GM19397 (cell line): Measurements from ENCODE around the gene GIN1.

Source experiments
- ATAC-seq: cut with Tn5 transposase; IDR thresholded peaks from one replicate; pipeline ENCODE4 v1.9.1; 2021; ENCODE audit warnings: mild to moderate bottlenecking, moderate library complexity; ENCODE audit not compliant: unreplicated experiment

Gene GIN1

DNA sequence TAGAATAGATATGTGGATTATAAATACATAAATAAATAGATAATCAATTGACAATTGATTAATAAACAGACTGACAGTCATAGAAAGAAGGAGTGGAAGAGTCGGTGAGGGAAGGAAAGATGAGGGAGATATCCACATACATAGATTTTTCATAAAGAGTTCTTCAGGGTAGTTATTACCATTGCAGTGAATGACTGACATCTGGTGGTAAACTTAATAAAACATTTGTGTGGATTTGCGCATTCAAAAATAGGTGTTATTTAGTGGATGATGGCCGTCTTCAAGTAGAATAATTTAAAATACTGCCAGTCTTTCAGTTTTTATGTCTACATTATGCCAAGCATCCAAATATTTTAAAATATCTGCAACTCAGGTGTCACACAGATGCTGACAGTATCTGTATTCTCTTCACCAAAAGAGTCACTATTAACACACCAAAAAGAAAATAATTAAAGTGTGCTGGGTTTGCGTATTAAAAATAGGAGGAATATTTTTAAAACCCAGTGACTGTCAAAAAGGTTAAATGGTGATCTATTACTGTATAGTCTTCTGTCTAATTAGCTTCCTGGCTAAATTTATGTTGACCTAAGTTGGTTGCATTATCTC, 78.8 kb downstream of the GIN1 start:
- no peak for ATAC-seq

GRCh38 chr5:103037673-103038455, 82.1 kb downstream of the GIN1 start:
- ATAC-seq, result no peak

- no peak for ATAC-seq
Measured at GRCh38 chr5:103036601-103037000, 83.3 kb downstream of the GIN1 start.
